Fibroblast of the aortic adventitia (primary cell): ENCODE measurements around the gene THADA. TPM values are rescaled to one million over a fixed set of nuclear protein-coding genes. Genes with fewer than 3 reads are reported as not detected.

Experiments used
- DNase-seq: peaks from one replicate; pipeline ENCODE4 v3.0.0-alpha.2; 2010; ENCODE audit warnings: low read depth
- H3K4me3 ChIP-seq: 2 replicates; pipeline ENCODE4 v1.5.1; 2011; ENCODE audit warnings: low read depth, mild to moderate bottlenecking, control low read depth, low read length, moderate library complexity
- total RNA-seq: library from RNA; depleted of rRNA; stranded (reverse); fragments of >200 nt; gene quantifications from 2 replicates; pipeline ENCODE4 v1.2.3, GENCODE V29; 2012; ENCODE audit warnings: low replicate concordance
- TF ChIP-seq, protein P1 (sequence below): IDR thresholded peaks from 2 replicates; pipeline ENCODE4 v1.5.1; 2011; ENCODE audit warnings: mild to moderate bottlenecking, low read length, control low read depth, inconsistent platforms; ENCODE audit not compliant: insufficient read depth

THADA gene
- total RNA-seq, 1 donor, result 34.6 TPM

DNA sequence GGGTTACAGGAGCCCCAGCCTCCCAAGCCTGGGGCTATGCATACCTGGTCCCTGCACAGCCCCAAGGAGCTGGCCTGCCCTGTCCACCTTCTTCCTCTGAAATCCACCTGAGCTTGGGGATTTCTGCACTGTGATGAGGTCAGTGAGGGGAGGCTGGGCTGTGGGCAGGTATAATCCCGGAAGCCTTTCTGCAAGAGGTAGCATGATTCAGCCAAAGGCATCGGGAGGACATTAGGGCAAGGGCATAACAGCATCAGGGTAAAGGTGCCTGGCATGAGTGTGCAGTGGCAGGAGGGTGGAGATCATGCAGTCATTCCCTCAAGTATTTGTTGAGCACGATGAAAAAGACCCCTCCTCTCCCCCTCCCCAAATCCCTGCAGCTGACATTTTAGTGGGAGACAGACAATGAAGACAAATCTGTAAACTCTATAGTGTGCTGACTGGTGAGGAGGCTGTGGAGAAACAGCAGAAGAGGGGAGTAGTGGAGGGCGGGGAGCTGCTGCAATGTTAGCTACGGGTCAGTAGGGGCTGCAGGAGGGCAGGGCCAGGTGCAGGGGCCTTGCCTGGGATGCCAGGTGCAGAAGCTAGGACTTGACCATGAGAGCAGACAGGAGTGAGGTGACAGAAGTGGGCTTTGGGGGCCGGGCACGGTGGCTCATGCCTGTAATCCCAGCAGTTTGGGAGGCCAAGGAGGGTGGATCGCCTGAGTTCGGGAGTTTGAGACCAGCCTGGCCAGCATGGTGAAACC lies 388.1 kb downstream of the THADA start:
- no peak for DNase-seq
- no peak overlapping the region for H3K4me3 ChIP-seq
- TF ChIP-seq, protein P1, sequence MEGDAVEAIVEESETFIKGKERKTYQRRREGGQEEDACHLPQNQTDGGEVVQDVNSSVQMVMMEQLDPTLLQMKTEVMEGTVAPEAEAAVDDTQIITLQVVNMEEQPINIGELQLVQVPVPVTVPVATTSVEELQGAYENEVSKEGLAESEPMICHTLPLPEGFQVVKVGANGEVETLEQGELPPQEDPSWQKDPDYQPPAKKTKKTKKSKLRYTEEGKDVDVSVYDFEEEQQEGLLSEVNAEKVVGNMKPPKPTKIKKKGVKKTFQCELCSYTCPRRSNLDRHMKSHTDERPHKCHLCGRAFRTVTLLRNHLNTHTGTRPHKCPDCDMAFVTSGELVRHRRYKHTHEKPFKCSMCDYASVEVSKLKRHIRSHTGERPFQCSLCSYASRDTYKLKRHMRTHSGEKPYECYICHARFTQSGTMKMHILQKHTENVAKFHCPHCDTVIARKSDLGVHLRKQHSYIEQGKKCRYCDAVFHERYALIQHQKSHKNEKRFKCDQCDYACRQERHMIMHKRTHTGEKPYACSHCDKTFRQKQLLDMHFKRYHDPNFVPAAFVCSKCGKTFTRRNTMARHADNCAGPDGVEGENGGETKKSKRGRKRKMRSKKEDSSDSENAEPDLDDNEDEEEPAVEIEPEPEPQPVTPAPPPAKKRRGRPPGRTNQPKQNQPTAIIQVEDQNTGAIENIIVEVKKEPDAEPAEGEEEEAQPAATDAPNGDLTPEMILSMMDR, result no peak

DNA sequence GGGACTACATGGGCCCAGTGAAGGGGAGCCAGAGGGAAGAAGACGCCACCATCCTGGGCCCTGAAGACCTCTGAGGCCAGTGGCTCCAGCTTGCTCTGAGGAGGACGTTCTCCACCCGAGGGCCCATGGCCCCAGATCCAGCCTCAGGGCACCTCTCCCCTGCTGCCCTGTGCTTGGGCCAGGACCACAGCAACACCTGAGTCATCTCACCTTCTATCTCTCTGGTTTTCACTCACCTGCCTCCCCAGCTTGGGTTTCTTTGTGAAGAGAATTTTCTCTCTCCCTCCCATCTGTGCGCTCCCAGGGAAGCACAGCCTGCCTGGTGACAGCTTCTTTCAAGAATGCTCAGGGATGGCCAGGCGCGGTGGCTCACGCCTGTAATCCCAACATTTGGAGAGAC lies 389.2 kb downstream of the THADA start:
- TF ChIP-seq, protein P1, result no peak
- no peak for DNase-seq
- H3K4me3 ChIP-seq, result no peak overlapping the region

DNA sequence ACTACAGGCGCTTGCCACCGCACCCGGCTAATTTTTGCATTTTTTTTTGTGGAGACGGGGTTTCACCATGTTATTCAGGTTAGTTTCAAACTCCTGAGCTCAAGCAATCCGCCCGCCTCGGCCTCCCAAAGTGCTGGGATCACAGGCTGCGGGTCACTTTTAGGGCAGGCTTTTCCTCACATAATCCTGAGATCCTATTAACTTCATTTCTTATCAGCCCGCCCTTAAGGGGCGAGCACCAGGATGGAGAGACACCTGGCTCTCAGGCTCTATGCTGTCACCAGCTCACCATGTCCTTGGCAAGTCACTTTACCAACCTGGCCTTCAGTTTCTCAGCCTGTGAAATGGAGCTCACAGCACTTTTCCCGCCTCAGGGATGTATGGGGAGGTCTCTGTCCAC lies 392.5 kb downstream of the THADA start:
- no peak overlapping the region for H3K4me3 ChIP-seq
- TF ChIP-seq, protein P1, result no peak
- DNase-seq, result no peak

DNA sequence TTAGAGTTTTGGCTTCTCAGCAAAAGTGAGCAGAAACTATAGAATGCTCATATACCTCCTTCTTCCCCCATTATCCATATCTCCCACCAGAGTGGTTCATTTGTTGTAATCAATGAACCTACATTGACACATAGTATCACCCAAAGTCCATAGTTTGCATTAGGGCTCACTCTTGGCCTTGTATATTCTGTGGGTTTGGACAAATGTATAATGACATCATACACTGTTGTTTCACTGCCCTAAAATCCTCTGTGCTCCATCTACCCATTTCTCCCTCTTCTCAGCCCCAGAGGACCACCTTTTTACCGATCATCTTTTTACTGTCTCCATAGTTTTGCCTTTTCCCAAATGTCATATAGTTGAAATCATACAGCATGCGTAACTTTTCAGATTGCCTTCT lies 393.5 kb downstream of the THADA start:
- no peak overlapping the region for H3K4me3 ChIP-seq
- TF ChIP-seq, protein P1, result no peak
- no peak for DNase-seq

DNA sequence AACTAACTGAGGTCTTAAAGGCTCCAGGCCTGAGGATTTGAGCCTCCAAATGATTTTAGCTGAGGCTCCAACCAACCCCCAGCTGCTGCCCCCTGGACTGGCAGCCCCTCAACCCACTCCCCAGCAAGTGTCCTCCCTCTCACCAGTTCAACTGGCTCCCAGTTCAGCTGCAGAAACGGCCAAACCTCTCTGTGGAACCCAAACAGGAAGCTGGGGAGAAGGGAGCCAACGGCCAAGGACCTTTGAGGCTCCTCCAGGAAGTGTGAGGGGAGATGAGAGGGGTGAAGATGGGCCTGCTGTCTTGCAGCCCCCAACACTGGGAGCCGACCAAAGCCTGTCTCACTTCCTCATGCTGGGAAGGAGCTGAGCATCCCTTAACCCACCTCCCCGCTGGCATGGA lies 394.3 kb downstream of the THADA start:
- TF ChIP-seq, protein P1, result no peak
- DNase-seq, result no peak
- no peak overlapping the region for H3K4me3 ChIP-seq

DNA sequence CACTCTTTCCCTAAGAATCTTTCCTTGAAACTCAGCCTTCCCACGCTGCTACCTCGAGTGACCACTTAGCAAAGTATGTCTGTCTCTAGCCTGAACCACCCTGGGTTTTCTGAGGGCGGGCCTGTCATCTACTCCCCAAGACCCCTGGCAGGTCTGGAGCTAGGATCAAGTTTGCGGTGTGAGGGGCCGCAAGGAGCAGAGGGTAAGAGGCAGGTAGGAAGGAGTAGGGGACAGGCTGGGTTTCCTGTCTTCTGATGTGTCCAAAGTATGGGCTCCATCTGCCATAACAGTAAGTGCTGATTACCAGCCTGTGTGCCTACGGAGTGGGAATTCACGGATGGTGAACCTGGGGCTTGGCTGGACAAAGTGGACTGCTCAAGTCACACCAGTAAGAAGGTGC lies 394.8 kb downstream of the THADA start:
- no peak overlapping the region for H3K4me3 ChIP-seq
- no peak for DNase-seq
- TF ChIP-seq, protein P1, result no peak
